Effector CD8-positive, alpha-beta T cell (primary cell): ENCODE results near the gene ITGAV.

Experiments
- DNase-seq: peaks from one replicate; lab custom pipeline; 2025; lab: John Stamatoyannopoulos, UW

The ITGAV gene

GRCh38 chr2:186718122-186718521 is 128.3 kb downstream of the ITGAV start:
- DNase-seq, result no peak

- DNase-seq, result no peak
These were observed 129.0 kb downstream of the ITGAV start for GRCh38 chr2:186718903-186719302.

- DNase-seq, result no peak
These were observed 132.1 kb downstream of the ITGAV start for GRCh38 chr2:186721956-186722355.

- no peak for DNase-seq
These were observed 134.9 kb downstream of the ITGAV start for GRCh38 chr2:186724736-186725135.

- DNase-seq, result no peak
These were observed 135.9 kb downstream of the ITGAV start for GRCh38 chr2:186725783-186726182.

GRCh38 chr2:186726938-186727337 is 137.1 kb downstream of the ITGAV start:
- DNase-seq, result no peak

- DNase-seq, result no peak
These were observed 138.8 kb downstream of the ITGAV start for GRCh38 chr2:186728631-186729030.
